HK-2 (cell line): ENCODE data around the gene PIP5K1C.

ENCODE experiments used
- DNase-seq: peaks from one replicate; pipeline ENCODE4 v3.0.0-alpha.2; 2018; ENCODE audit not compliant: unreplicated experiment

The PIP5K1C gene

GRCh38 chr19:3721887-3722442 is 21.7 kb upstream of the PIP5K1C start:
- DNase-seq, result no peak

DNA sequence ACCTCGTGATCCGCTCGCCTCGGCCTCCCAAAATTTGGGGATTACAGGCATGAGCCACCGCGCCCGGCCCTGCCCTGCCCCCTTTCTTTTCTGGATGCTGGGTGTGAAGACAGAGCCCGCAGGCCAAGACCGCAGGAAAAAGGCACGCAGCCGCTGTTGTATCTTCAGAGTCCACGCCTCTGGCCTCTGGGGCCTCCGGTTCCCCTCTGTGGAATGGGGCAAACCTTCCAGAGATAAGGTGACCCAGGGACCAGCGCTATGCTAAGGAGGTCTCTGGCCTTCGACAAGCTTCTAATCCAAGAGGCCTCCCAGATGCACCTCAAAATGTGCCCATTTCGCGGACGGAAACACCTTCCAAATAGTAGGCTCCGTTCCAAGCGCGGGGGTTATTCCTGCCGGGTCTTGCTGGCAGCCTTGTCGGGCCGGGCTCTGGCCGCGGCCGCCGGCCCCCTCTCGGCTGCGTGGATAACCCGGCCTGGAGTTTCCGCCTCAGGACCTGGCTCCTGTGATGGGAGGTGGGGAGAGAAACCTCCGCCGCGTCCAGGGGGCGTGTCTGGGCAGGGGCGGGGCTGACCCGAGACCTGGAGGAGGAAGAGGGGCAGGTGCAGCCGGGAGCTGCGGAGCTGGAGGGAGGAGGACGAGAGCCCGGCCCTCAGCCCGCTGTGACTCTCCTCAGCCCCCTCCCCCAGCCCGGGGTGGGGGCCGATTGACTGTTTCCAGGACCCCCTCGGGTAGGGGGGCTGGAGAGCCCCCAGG is 21.0 kb upstream of the PIP5K1C start:
- DNase-seq, result peak; percentile 91

- no peak for DNase-seq
Measured at GRCh38 chr19:3720349-3720917, 20.2 kb upstream of the PIP5K1C start.

- no peak for DNase-seq
Measured at GRCh38 chr19:3719868-3720267, 19.6 kb upstream of the PIP5K1C start.

DNA sequence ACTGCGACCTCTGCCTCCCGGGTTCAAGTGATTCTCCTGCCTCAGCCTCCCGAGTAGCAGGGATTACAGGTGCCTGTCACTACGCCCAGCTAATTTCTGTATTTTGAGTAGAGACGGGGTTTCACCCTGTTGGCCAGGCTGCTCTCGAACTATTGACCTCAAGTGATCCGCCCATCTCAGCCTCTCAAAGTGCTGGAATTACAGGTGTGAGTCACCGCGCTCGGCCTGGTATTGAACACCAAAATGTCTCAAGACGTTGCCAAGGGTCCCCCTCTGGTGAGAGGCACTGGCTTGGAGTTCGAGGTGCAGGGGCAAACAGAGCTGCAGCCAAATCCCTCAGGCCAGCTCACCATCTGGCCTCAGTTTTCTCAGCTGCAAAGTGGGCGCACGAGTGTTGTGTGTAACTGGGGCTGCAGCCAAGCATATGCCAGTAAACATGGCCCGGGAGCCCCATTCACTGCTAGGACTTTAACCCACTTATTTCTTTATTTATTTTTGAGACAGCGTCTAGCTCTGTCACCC is 15.9 kb upstream of the PIP5K1C start:
- no peak for DNase-seq

GRCh38 chr19:3712663-3713611 is 12.7 kb upstream of the PIP5K1C start:
- DNase-seq, result no peak

GRCh38 chr19:3710265-3710812 is 10.1 kb upstream of the PIP5K1C start:
- DNase-seq, result peak; percentile 89

- DNase-seq, result peak; percentile 37
Measured at GRCh38 chr19:3708207-3708931, 8.1 kb upstream of the PIP5K1C start, which contains the start of gene TJP3. TSS of gene TJP3 (plus strand) at chr19:3708384. CDS start at chr19:3728433, 20,049 bp downstream.

- no peak for DNase-seq
Measured at GRCh38 chr19:3707868-3708206, 7.6 kb upstream of the PIP5K1C start.

DNA sequence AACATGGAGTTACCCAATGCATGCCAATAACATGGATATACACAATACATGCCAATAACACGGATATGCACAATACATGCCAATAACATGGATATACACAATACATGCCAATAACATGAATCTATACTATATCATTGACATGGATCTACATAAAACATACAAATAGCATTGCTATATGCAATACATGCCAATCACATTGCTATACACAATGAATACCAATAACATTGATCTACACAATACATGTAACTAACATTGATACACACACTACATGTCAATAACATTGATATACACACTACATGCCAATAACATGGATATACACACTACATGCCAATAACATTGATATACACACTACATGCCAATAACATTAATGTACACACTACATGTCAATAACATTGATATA is 932 bp upstream of the PIP5K1C start:
- DNase-seq, result no peak

- DNase-seq, result no peak
Measured at GRCh38 chr19:3699741-3700241, 477 bp downstream of the PIP5K1C start.

GRCh38 chr19:3698974-3699740 is 1.1 kb downstream of the PIP5K1C start:
- peak; percentile 63 for DNase-seq

GRCh38 chr19:3698386-3698950 is 1.8 kb downstream of the PIP5K1C start:
- no peak for DNase-seq

DNA sequence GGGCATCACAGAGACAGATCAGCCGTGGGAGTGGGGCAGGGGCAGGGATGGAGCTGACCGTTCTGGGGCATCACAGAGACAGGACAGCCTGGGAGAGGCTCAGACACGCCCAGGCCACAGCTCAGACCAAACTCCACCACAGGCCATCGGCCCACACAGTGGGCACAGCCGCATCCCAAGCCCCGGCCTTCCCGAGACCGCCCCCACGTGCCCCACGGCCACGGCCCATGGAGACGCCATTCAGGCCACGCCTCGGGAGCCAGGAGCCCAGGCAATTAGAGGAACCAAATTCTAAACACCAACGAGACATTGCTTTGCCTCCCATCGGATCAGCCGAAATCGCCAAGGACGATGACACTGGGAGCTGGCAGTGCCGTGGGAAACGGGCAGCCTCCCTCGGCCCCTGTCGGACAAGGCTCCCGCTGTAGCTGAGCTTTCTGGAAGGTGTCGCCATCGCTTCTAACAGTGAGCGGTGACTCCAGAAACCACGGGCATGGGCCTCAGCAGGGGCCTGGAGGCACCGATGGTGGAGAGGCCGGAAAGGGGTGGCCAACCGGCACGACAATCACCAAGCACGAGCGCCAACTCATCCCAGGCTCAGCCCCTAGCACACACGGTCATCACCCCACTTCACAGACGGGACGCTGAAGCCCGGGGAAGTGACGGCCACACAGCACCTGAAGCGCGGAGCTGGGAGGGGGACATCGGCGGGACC is 2.4 kb downstream of the PIP5K1C start:
- no peak for DNase-seq

DNA sequence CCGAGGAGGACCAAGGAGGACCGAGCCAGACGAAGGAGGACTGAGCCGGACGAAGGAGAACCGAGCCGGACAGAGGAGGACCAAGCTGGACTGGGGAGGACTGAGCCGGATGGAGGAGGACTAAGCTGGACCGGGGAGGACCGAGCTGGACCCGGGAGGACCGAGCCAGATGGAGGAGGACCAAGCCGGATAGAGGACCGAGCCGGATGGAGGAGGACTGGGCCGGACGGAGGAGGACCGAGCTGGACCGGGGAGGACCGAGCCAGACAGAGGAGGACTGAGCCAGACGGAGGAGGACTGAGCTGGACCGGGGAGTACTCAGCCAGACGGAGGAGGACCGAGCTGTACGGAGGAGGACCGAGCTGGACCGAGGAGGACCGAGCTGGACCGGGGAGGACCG is 3.2 kb downstream of the PIP5K1C start:
- no peak for DNase-seq

- DNase-seq, result no peak
Measured at GRCh38 chr19:3696660-3696995, 3.6 kb downstream of the PIP5K1C start.

- DNase-seq, result no peak
Measured at GRCh38 chr19:3695986-3696659, 4.1 kb downstream of the PIP5K1C start.

DNA sequence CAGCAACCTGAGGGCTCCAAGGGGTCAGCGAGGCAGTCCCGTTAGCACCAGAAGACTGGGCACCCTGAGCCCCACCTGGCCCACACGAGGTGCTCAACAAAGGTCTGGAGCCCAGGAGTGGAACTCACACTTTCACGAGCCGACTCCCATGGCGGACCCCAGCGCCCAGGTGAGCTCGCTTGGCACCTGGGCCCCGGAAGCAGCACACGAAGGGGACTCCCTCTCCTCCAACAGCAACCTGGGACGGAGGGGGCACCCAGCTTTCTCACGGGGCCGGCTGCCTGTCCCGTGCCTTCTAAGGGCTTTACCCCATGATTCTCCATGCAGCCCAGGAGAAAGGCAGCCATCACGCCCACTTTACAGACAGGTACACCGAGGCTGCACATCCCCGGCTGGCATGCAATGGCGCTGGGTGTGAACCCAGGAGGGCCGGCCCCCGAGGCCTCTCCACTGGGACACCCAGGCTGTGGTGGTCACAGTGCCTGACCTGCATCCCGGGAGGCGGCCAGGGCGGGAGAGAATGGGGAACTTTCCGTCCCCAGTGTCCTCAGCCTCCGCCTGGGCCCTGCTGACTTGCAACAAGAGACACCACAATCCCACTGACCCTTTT is 5.0 kb downstream of the PIP5K1C start:
- no peak for DNase-seq
